ENCODE measurements around the gene PLCB1.

PLCB1 gene

DNA sequence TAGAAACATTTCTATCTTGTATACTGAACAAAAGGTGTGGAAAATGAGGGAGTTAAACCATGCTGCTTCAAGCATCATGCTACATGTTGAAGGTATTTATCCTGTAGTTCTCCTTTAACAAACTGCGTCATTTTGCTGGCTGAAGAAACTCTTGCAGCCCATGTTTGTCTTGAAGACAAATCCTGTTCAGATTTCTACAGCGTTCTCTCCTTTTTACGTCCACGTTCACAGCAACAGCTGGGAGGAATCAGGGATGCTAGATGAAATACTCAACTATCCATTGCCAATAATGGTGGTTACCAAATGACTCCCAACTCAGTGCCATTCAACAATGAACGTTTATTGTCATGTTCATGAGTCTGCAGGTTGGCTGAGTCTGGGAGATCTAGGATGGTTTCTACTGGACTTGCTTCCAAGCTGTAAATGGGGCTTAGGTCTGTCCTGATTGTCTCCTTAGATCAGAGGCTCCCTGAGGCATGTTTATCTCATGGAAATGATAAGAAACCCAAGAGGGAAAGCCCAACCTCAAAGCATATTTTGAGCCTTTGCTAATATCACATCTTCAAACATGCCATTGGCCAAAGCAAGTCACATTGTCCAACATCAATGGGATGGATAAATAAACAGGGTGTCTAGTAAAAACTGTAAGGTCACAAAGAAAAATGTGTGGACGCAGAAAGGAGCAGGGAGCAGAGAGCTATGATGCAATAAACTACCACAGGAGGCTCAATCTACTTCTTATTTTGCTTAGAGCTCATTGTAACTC lies 2.7 kb upstream of the PLCB1 start:
- DNase-seq: no peak

DNA sequence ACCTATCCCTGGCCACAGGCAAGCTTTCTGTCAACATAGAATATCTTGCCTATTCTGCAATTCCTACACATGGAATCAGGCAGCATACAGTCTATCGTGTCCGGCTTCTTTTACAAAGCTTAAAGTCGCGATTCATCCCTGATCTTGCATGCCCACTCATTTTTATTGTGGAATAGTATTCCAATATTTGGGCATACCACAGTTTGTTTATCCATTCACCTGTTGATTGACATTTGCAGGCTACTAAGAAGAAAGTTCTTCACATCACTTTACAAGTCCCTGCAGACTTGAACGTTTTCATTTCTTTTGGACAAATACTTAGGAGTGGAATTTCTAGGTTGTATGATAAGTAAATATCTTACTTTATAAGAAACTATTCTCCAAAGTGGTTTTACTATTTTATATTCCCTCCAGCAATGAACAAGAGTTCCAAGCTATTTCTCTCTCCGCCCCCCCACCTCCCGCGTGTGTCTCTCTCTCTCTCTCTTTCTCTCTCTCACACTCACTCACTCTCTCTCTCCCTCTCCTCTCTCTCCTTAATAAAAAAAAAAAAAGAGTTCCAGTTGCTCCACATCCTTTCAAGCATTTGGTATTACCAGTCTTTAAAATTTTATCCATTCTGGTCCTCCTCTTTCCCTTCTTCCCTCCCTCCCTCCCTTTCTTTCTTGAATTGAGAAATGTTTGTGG lies 1.1 kb upstream of the PLCB1 start:
- no peak for DNase-seq

DNA sequence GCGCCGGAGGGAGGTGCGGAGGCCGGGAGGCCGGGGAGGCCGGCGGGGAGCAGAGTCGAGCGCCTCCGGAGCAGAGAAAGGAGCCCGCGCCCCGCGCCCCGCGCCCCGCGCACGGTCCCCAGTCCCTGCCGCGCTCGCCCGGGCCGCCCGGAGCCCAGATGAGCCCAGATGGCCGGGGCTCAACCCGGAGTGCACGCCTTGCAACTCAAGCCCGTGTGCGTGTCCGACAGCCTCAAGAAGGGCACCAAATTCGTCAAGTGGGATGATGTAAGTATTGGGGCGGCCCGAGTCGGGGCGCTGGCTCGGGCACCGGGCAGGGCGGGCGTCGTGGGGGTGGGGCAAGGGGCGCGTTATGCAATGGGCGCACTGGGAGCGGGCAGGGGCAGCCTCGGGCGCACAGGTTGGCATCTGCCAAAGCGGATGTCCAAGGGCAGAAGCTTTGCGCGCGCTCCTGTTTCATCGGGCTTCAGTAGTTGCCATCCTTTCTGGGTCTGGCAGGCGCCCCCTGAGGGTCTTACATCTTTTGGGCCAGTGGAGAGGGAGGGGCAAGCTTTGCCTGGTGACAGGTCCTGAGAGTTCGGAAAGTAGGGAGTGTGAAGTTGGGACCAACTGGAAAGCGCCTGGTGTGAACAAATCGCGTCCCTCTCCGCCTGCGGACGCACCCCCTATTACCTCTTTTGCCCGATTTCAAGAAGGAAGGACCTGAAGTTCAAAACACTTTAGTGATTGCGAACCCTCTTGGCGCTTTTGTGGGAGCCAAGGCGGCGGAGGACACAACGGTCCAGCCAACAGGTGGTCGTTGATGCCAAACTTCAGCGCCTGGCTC lies 631 bp downstream of the PLCB1 start:
- DNase-seq: no peak

- no peak for DNase-seq
Measured at GRCh38 chr20:8133310-8133768, 1.3 kb downstream of the PLCB1 start.

DNA sequence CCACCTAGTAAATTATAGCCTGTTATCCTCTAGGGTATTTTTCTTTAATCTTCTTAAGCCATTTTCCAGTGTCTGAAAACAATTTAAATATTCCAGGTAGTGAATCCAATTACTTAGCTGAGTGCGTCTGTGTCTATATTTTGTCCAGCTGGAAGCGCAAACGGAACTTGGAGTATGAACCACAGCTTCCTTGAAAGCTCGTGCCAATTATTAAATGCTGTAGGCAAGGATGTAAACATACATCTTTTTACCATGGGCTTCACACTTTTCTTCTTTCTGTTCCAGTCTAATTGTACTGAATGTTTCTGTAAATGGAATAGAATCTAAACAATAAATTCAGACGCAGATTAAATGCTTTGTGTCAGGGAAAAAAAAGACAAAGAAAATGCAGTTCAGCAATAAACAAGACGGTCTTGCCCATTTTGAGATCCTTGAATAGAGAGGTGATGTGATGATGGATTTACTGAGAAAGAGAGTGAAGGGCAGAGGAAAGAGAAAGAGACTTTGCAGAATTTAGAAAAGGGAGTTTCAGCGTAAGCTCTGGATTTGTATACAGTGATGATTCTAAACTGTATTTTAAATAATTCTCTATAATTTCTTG lies 1.9 kb downstream of the PLCB1 start:
- no peak for DNase-seq

DNA sequence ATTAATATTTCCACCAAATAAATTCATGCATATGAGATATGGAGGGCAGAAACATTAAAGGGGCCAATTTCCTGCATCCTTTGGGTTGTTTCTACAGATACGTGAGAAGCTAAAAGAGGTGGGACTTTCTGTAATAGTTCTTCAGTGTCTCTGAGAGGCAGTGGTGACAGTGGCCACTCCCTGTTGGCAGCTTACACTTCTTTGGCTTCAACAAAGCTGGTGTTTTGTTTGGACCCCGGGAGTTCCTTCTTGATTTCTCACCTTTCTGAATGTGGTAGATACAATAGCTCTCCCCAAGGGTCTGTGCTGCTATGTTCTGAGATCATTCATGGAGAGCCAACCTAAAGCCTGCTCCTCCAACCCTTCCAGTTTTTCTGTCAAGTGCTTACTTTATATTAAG lies 7.8 kb downstream of the PLCB1 start:
- no peak for DNase-seq

DNA sequence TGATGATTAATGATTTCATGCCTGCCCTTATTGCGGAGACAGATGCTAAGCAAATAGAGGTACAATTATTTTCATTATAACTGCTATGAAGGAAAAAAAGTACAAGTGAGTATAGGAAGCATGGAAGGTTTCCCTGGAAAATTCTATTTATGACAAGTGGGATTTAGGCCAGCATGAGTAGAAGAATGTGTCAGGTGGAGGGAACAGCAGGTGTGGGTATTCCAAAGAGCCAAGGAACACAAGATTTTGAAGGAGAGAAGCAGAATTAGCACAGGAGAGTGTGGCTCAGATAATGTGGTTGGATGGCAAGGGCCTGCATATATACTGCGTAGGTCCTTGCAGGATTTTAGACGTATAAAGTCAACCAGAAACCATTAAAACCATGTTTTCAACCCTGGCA lies 11.4 kb downstream of the PLCB1 start:
- DNase-seq: no peak

DNA sequence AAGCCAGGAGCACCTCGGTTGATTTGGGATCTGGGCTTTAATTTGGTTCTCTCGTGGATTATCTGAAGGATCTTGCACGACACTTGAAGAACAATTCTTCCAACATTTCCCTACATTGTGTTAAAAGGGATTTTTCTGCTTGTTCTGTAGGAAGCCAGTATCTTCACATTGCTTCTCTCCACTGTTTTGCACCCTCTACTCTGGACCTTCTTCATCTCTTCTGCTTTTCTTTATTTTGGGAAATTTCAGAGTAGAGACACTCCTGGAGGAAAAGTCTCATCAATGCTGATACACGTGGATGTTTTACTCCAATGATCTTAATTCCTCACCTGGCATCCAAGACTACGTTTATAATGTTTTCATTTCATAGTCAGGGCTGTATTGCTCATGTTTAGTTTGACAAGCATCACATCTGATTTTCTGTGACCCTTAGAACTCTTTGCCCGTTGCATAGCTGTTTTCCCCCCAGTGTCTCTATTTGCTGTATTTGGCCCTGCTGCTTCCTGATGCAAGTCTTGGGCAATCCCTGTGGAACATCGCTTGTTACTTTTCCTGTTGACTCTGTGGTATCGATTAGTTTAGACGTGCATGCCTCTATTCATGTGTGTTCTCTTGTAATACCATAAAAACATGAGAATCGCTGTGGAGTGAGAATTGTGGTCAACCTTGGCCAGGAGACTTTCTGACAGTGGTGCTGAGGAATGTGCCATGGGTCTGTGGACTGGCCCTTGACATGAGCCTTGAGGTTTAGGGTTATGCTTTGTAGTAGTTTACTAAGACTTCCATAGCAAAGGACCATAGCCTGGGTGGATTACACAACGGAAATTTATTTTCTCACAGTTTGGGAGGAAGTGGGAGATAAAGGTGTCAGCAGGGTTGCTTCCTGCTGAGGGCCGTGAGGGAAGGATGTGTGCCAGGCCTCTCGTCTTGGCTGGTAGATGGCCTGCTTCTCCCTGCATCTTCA lies 12.5 kb downstream of the PLCB1 start:
- DNase-seq: no peak

- no peak for DNase-seq
Measured at GRCh38 chr20:8145246-8146168, 13.4 kb downstream of the PLCB1 start.

- no peak for DNase-seq
Measured at GRCh38 chr20:8147476-8147875, 15.4 kb downstream of the PLCB1 start.

GRCh38 chr20:8148501-8148900 lies 16.4 kb downstream of the PLCB1 start:
- DNase-seq: no peak

- no peak for DNase-seq
Measured at GRCh38 chr20:8150591-8150990, 18.5 kb downstream of the PLCB1 start.

GRCh38 chr20:8151372-8151771 lies 19.3 kb downstream of the PLCB1 start:
- DNase-seq: no peak

GRCh38 chr20:8152183-8152582 lies 20.1 kb downstream of the PLCB1 start:
- DNase-seq: no peak

DNA sequence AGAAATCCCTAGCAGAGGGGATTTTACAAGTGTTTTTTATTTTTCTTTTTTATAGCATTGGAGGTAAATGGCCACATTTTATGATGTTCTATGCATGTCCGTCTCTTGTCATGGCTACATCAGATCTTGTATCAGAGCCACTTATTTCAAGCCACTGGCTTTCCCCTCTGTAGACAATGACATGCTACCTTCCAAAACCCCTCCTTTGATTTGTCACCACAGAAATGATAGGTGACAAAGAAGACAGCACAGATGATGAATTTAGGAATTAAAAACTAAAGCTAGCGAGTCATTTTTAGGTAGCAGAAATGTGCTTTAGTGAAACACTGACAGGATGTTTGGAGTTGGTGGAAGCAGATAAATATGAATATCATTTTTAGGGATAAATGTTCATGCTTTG lies 20.8 kb downstream of the PLCB1 start:
- DNase-seq: no peak

- no peak for DNase-seq
Measured at GRCh38 chr20:8153281-8153908, 21.3 kb downstream of the PLCB1 start.

DNA sequence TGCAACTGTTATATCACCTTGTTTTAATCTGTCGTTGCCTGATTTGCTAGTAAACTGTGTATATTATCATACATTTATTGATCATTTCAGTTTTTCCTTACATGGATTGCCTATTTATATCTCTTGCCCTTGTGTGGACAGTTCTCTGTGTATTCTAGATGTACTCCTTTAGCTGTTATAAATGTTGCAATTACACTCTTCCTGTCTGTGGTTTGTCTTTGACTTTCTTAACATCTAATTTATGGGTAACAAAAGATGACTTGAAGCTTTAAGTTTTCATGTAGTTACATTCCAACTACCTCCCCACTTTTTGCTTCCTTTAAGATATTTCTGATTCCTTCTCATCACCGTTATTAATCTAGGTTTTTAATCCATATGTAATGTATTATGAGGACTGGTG lies 22.6 kb downstream of the PLCB1 start:
- DNase-seq: no peak

GRCh38 chr20:8155229-8155628 lies 23.2 kb downstream of the PLCB1 start:
- DNase-seq: no peak

DNA sequence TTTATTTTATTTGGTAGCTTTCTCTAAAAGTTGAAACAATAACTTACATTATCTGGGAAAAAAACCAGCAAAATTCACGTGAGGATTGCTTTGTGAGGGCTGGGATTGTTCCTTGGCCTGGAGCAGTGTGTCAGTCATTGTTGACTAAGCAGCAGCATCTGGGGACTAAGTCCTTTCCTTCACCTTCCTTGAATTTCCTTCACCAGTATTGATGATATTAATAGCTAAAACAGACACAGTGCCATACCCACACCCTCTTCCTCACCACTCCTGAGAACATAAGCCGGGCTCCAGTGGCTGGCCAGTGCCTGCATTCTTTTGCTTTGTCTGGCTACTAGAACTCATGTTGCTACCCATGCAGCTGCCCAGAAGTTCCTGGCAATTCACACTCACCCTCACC lies 23.7 kb downstream of the PLCB1 start:
- DNase-seq: no peak

Data from activated gamma-delta T cell (primary cell).